Kidney (tissue), 14 donors: ENCODE results near the gene GREM1. TPM values are rescaled to one million over a fixed set of nuclear protein-coding genes. Genes with fewer than 3 reads are reported as not detected.

Experiments
- DNase-seq, 5 donors: peaks; one replicate each; pipeline ENCODE4 v3.0.0-alpha.2; 2013 to 2020
- FAIRE-seq: peaks from 2 replicates; lab custom pipeline; 2012; peaks lifted over from hg19 to GRCh38; lab: Jason Lieb, UNC
- H3K27ac ChIP-seq, 2 donors: one replicate each; pipeline ENCODE4 v1.7.0; 2013; ENCODE audit warnings: low read depth in 2 of 2, low read length in 2 of 2, inconsistent platforms in 1 of 2
- H3K27me3 ChIP-seq: one replicate; pipeline ENCODE4 v1.7.1; 2013; ENCODE audit warnings: low read length, inconsistent platforms; ENCODE audit not compliant: control insufficient read depth, insufficient read depth
- H3K36me3 ChIP-seq, 3 donors: one replicate each; pipeline versions ENCODE4 v1.7.0 to v1.7.1; 2013; ENCODE audit warnings: low read length in 3 of 3, control low read depth in 1 of 3, inconsistent platforms in 1 of 3; ENCODE audit not compliant: insufficient read depth in 3 of 3, control insufficient read depth in 2 of 3
- H3K4me1 ChIP-seq, 3 donors: one replicate each; pipeline versions ENCODE4 v1.7.0 to v1.7.1; 2013; ENCODE audit warnings: low read length in 3 of 3, inconsistent platforms in 1 of 3, low read depth in 1 of 3; ENCODE audit not compliant: control insufficient read depth in 2 of 3, insufficient read depth in 2 of 3
- H3K4me3 ChIP-seq, 3 donors: one replicate each; pipeline versions ENCODE4 v1.7.0 to v1.8.1; 2013; ENCODE audit warnings: low read length in 3 of 3, control low read depth in 1 of 3, inconsistent platforms in 1 of 3
- H3K9ac ChIP-seq, 3 donors: one replicate each; pipeline versions ENCODE4 v1.7.0 to v1.7.1; 2013; ENCODE audit warnings: low read length in 3 of 3, control low read depth in 1 of 3, inconsistent platforms in 1 of 3
- H3K9me3 ChIP-seq, 3 donors: one replicate each; pipeline versions ENCODE4 v1.7.0 to v1.7.1; 2013; ENCODE audit warnings: low read length in 3 of 3, control low read depth in 1 of 3, inconsistent platforms in 1 of 3; ENCODE audit not compliant: control insufficient read depth in 2 of 3, insufficient read depth in 1 of 3
- intact Hi-C: fragments of 100-400 bp; cut with DNase I; formaldehyde crosslinking; loops from one replicate; pipeline ENCODE4 v1.11.1; 2022
- polyA plus RNA-seq: library from polyadenylated mRNA; stranded (reverse); fragments of 350-450 nt; fragmentation: Illumina TruSeq; extraction: RNeasy Lipid Tissue Mini Kit (QIAGEN cat#74804); gene quantifications from one replicate; pipeline ENCODE4 v1.2.3, GENCODE V29; 2014; ENCODE audit warnings: low read depth, low replicate concordance; ENCODE audit not compliant: insufficient read depth
- total RNA-seq: library from RNA; stranded (reverse); fragmentation: NEBNext Ultra II Directional; extraction: Animal tissue kit (Norgen Biotek cat#: 25700); gene quantifications from one replicate; pipeline ENCODE4 v1.2.1, GENCODE V29; 2021
- TF ChIP-seq, protein P1 (sequence below): IDR thresholded peaks from 3 replicates; pipeline ENCODE4 v1.5.1; 2012; ENCODE audit warnings: mild to moderate bottlenecking, moderate library complexity, borderline replicate concordance; ENCODE audit not compliant: insufficient read depth; ENCODE audit errors: extremely low read depth
- donor health status: control.
- donor health status: control.
- donor health status: control.
- donor health status: control.
- donor health status: control.
- donor health status: DM: yes; HTN: yes; CAD: no.
- donor health status: Normal renal cell carcinoma (clear cell type).

GREM1 gene
- total and polyA plus RNA-seq, 2 donors from 2014 or later, result 0.15 to 4.8 TPM

DNA sequence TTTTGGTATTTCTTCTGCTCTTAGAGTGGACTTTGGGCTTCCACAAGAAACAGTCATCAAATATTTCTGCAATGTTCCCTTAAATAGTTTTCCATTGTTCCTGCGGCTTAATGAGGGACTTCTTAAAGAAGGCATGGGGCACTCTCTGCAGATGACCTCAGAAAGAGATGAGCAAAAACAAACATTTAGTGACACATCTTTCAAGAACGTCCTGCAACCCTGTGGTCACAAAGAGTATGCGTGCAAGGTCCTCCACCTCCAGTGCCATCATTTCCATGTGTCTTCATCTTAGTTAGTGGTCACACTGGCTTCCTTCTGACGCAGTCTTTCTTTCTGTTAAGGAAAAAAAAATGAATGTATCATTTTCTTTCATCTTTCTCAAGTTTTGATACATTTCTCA is 56.2 kb downstream of the GREM1 start:
- no peak overlapping the region for H3K27ac ChIP-seq
- FAIRE-seq (no peak), DNase-seq (no peak)
- H3K4me1 ChIP-seq, result no peaks in the 10 kb centered on the region
- TF ChIP-seq, protein P1, sequence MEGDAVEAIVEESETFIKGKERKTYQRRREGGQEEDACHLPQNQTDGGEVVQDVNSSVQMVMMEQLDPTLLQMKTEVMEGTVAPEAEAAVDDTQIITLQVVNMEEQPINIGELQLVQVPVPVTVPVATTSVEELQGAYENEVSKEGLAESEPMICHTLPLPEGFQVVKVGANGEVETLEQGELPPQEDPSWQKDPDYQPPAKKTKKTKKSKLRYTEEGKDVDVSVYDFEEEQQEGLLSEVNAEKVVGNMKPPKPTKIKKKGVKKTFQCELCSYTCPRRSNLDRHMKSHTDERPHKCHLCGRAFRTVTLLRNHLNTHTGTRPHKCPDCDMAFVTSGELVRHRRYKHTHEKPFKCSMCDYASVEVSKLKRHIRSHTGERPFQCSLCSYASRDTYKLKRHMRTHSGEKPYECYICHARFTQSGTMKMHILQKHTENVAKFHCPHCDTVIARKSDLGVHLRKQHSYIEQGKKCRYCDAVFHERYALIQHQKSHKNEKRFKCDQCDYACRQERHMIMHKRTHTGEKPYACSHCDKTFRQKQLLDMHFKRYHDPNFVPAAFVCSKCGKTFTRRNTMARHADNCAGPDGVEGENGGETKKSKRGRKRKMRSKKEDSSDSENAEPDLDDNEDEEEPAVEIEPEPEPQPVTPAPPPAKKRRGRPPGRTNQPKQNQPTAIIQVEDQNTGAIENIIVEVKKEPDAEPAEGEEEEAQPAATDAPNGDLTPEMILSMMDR, result no peak
- no peaks in the 10 kb centered on the region for H3K36me3 ChIP-seq
- intact Hi-C loops, result no loop called here
- no peaks in the 10 kb centered on the region for H3K27me3 ChIP-seq
- no peak overlapping the region for H3K4me3 ChIP-seq
- no peak overlapping the region for H3K9ac ChIP-seq
- peaks cover 1 to 8% (median 3%) of the 10 kb centered on the region in 3 donors for H3K9me3 ChIP-seq

DNA sequence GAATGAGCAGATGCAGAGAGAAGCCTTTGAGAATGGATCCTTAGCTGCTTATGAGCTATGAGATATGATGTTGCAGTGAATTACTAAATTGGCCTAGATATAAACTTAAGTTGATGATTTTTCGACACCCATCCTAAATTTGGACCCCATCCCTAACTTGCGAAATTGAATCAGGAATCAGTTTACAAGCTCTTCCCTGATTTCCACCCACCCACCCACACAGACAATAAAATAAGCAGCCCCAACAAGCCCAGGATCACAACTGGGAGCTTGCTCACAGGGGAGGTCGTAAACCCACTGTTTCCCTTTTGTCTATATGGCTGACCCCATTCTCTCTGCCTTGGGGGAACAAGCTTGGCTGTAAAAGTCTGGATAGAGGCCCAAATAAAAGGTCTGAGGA is 57.3 kb downstream of the GREM1 start:
- DNase-seq (no peak), FAIRE-seq (no peak)
- Histone ChIP-seq H3K27me3 (no peaks in the 10 kb centered on the region), H3K9me3 (peaks cover 1 to 8% (median 3%) of the 10 kb centered on the region in 3 donors), H3K36me3 (no peaks in the 10 kb centered on the region), H3K4me3 (no peak overlapping the region), H3K4me1 (no peaks in the 10 kb centered on the region), H3K9ac (no peak overlapping the region), H3K27ac (no peak overlapping the region)
- TF ChIP-seq, protein P1, result no peak
- intact Hi-C loops, result no loop called here

DNA sequence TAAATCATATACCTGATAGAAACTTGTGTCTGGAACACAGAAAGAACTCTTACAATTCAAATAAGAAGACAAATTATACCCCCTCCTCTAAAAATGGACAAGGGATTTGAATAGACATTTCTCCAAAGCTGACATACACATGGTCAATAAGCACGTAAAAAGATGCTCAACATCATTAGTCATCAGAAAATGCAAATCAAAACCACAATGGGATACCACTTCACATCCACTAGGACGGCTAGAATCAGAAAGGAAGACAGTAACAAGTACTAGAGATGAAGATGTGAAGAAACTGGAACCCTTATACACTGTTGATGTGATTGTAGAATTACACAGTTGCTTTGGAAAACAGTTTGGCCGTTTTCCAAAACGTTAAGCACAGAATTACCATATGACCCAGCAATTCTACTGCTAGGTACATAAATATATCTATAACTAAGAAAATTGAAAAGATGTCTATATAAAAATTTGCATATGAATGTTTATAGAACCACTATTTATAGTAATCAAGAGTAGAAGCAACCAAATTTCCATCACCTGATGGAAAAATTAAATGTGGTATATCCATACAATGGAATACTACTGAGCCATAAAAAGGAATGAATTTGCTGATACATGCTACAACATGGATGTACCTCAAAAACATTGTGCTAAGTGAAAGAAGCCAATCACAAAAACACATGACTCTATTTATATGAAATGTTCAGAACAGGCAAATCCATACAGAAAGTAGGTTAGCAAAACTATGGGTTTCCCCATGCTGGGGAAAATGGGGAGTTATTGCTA is 60.8 kb downstream of the GREM1 start:
- TF ChIP-seq, protein P1, result no peak
- H3K36me3 ChIP-seq, result no peaks in the 10 kb centered on the region
- H3K4me1 ChIP-seq, result no peaks in the 10 kb centered on the region
- intact Hi-C loops, result no loop called here
- no peaks in the 10 kb centered on the region for H3K27me3 ChIP-seq
- no peak overlapping the region for H3K27ac ChIP-seq
- FAIRE-seq, result no peak
- no peak overlapping the region for H3K4me3 ChIP-seq
- DNase-seq, result no peak
- peaks cover 1 to 8% (median 3%) of the 10 kb centered on the region in 3 donors for H3K9me3 ChIP-seq
- H3K9ac ChIP-seq, result no peak overlapping the region
